ENCODE data around the gene APOC1. TPM values are rescaled to one million over a fixed set of nuclear protein-coding genes. Genes with fewer than 3 reads are reported as not detected.

Gene APOC1
- total and polyA plus RNA-seq, 2 experiments from 2014 or later: 20.1 to 27.1 TPM

DNA sequence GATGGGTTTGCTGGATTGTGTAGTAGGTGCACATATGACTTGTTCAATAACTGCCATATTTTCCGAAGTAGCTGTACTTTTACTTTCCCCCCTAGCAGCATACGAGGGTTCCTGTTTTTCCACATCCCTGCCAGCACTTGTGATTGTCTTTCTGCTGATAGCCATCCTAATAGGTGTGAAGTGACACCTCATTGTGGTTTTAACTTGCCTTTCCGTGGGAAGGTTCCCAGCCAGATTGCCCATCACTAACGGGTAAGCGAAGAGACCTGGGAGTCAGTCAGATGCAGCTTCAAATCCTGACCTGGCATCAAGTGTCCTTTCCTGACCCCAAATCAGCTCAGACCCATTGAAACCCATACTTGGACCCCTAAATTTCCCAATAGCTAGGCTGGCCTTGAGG is 45.3 kb downstream of the APOC1 start:
- Histone ChIP-seq H3K4me3 (no peak overlapping the region), H3K36me3 (peaks cover 4% of the 10 kb centered on the region)
- TF ChIP-seq, protein P1, sequence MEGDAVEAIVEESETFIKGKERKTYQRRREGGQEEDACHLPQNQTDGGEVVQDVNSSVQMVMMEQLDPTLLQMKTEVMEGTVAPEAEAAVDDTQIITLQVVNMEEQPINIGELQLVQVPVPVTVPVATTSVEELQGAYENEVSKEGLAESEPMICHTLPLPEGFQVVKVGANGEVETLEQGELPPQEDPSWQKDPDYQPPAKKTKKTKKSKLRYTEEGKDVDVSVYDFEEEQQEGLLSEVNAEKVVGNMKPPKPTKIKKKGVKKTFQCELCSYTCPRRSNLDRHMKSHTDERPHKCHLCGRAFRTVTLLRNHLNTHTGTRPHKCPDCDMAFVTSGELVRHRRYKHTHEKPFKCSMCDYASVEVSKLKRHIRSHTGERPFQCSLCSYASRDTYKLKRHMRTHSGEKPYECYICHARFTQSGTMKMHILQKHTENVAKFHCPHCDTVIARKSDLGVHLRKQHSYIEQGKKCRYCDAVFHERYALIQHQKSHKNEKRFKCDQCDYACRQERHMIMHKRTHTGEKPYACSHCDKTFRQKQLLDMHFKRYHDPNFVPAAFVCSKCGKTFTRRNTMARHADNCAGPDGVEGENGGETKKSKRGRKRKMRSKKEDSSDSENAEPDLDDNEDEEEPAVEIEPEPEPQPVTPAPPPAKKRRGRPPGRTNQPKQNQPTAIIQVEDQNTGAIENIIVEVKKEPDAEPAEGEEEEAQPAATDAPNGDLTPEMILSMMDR (IDR thresholded peaks at IDR 0.05; ENCODE audit: low read depth, low read length): no peak

DNA sequence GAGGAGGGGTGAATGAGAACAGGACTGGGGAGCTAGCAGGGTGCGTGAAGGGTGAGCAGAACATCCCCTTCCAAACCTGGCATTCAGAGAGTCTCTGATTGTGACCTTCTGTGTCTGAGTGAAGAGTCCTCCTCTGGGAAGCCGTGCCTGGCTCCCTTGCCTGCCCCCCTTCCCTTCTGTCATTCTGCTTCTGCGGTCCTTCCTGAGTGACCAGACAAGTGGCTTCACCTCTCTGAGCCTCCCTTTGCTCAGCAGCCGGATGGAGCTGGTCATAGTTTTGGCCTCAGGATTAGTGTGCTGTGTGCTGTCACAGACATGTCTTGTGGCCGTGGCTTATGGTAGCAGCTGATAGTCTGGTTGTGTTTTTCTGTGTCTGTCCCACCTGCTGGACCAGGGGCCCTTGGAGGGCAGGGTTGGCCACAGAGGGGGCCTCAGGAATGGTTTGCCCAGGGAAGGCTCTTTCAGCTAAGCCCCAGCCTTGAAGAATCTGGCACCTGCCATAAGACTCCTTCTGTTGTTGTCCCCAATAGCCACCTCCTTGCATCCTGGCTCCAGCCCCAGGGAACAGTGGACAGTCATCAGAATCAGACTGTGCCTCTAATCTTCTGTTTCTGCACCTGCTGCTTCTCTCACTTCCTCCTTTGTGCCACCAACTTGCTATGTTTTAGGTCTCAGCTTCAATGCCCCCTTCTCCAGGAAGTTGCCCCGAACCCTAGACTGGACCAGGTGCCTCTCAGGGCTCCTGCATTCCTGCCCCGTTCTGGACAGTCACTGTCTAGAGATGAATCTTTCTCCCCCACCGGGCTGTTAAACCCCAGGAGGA is 46.7 kb downstream of the APOC1 start:
- H3K27me3 ChIP-seq: no peaks in the 10 kb centered on the region
- peaks cover 8% of the 10 kb centered on the region for H3K36me3 ChIP-seq
- H3K4me3 ChIP-seq: no peak overlapping the region
- H3K9me3 ChIP-seq (ENCODE audit: low read depth): no peaks in the 10 kb centered on the region
- H3K27ac ChIP-seq: no peak overlapping the region
- H3K4me1 ChIP-seq (ENCODE audit: low read depth): peaks cover 8% of the 10 kb centered on the region
- DNase-seq (ENCODE audit: low read depth in 1 of 2, low spot score in 1 of 2): no peak
- TF ChIP-seq, protein P1 (IDR thresholded peaks at IDR 0.05; ENCODE audit: low read depth, low read length): no peak

More for the DNA sequence above, 45.3 kb downstream of the APOC1 start:
- Histone ChIP-seq H3K27ac (no peak overlapping the region), H3K27me3 (no peaks in the 10 kb centered on the region), H3K9me3 (ENCODE audit: low read depth) (no peaks in the 10 kb centered on the region), H3K4me1 (ENCODE audit: low read depth) (peaks cover 9% of the 10 kb centered on the region)
- no peak for DNase-seq (ENCODE audit: low read depth in 1 of 2, low spot score in 1 of 2)

DNA sequence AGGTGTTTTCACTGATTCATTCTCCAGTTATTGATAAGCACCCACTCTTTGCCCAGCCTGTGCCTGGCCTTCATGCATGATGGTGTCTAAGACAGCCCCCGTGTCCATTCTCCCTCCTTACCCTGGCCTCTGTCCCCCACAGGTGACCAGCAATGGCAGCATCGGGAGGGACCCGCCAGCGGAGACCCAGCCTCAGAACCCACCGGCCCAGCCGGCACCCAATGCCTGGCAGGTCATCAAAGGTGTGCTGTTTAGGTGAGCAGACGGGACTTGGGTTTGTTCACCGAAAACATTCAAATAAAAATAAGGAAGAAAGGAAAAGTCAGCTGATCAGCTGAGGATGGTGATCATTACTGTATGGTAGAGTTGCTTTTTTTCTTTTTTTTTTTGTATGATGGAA is 47.4 kb downstream of the APOC1 start:
- peaks cover 8% of the 10 kb centered on the region for H3K36me3 ChIP-seq
- no peak overlapping the region for H3K4me3 ChIP-seq
- no peak for DNase-seq (ENCODE audit: low read depth in 1 of 2, low spot score in 1 of 2)
- H3K4me1 ChIP-seq (ENCODE audit: low read depth): peaks cover under 1% of the 10 kb centered on the region
- TF ChIP-seq, protein P1 (IDR thresholded peaks at IDR 0.05; ENCODE audit: low read depth, low read length): no peak
- H3K27ac ChIP-seq: no peak overlapping the region
- H3K27me3 ChIP-seq: no peaks in the 10 kb centered on the region
- no peaks in the 10 kb centered on the region for H3K9me3 ChIP-seq (ENCODE audit: low read depth)

DNA sequence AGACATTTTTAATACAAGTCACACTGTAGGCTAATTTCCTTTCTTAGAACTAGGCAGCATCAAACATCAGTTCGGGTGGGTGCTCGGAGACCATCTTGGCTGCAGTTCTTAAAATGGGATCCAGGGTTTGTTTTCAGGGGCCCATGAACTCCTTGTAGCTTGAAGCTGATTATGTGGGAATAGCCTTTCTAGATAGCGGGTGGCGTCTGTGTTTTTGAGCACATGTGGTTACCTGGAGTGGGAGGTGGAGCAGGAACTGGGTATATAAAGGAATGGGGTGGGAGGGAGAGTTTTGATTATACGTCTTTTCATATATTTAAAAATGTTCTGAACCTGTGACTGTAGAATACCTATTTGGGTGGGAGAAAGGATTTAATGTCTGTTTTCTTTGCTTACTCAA is 53.7 kb downstream of the APOC1 start:
- H3K9me3 ChIP-seq (ENCODE audit: low read depth): no peaks in the 10 kb centered on the region
- peaks cover 13% of the 10 kb centered on the region for H3K36me3 ChIP-seq
- TF ChIP-seq, protein P1 (IDR thresholded peaks at IDR 0.05; ENCODE audit: low read depth, low read length): no peak
- H3K4me3 ChIP-seq: no peak overlapping the region
- H3K4me1 ChIP-seq (ENCODE audit: low read depth): no peaks in the 10 kb centered on the region
- H3K27ac ChIP-seq: no peak overlapping the region
- no peaks in the 10 kb centered on the region for H3K27me3 ChIP-seq
- DNase-seq (ENCODE audit: low read depth in 1 of 2, low spot score in 1 of 2): no peak

DNA sequence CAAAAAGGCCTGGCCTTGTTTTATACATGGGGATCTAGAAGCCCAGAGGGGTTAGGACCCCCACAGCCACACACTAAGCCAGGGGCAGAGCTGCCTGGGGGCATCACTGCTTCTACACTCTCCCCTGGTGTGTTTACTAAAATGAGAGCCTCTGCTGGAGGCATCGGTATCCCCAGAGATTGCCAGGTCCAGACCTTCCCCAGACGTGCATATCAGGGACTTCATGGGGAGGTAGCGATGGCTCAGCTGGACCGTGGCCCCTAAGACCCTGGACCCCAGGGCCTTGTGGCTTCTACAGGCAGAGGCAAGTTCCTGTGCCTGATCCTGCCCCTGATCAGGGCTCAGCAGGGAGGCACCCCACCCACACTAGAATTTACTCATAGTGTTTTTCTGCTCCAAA is 54.3 kb downstream of the APOC1 start:
- H3K27me3 ChIP-seq: no peaks in the 10 kb centered on the region
- no peak overlapping the region for H3K4me3 ChIP-seq
- H3K9me3 ChIP-seq (ENCODE audit: low read depth): no peaks in the 10 kb centered on the region
- DNase-seq (ENCODE audit: low read depth in 1 of 2, low spot score in 1 of 2): no peak
- TF ChIP-seq, protein P1 (IDR thresholded peaks at IDR 0.05; ENCODE audit: low read depth, low read length): no peak
- H3K27ac ChIP-seq: no peak overlapping the region
- H3K36me3 ChIP-seq: peaks cover 17% of the 10 kb centered on the region
- H3K4me1 ChIP-seq (ENCODE audit: low read depth): no peaks in the 10 kb centered on the region

Other genes with a start within 250 kb of the APOC1 start
- gene CEACAM19, start 243.1 kb upstream of the APOC1 start, total RNA-seq: 3.8 and 8.4 TPM in 2 replicates
- gene CEACAM19, start 243.1 kb upstream of the APOC1 start, polyA plus RNA-seq: 4.3 and 5.0 TPM in 2 replicates
- gene CEACAM16, start 215.5 kb upstream of the APOC1 start, total RNA-seq: not detected in 2 replicates
- not detected in 2 replicates for gene CEACAM16, start 215.5 kb upstream of the APOC1 start, polyA plus RNA-seq
- gene BCL3, start 165.9 kb upstream of the APOC1 start, total RNA-seq: 10.5 and 12.4 TPM in 2 replicates
- 15.3 and 19.5 TPM in 2 replicates for gene BCL3, start 165.9 kb upstream of the APOC1 start, polyA plus RNA-seq
- gene CBLC, start 136.7 kb upstream of the APOC1 start, total RNA-seq: not detected in 2 replicates
- gene CBLC, start 136.7 kb upstream of the APOC1 start, polyA plus RNA-seq: 0.11 TPM in 1 of 2 replicates, not detected in the other
- 338 TPM in 2 replicates for gene BCAM, start 105.5 kb upstream of the APOC1 start, total RNA-seq
- gene BCAM, start 105.5 kb upstream of the APOC1 start, polyA plus RNA-seq: 41.4 and 56.1 TPM in 2 replicates
- 135 and 144 TPM in 2 replicates for gene NECTIN2, start 68.3 kb upstream of the APOC1 start, total RNA-seq
- gene NECTIN2, start 68.3 kb upstream of the APOC1 start, polyA plus RNA-seq: 155 and 156 TPM in 2 replicates
- gene TOMM40, start 23.4 kb upstream of the APOC1 start, total RNA-seq: 119 and 150 TPM in 2 replicates
- gene TOMM40, start 23.4 kb upstream of the APOC1 start, polyA plus RNA-seq: 135 and 172 TPM in 2 replicates
- gene APOE, start 8.8 kb upstream of the APOC1 start, total RNA-seq: 908 and 1,026 TPM in 2 replicates
- 517 and 749 TPM in 2 replicates for gene APOE, start 8.8 kb upstream of the APOC1 start, polyA plus RNA-seq
- not detected in 2 replicates for gene APOC4, start 27.6 kb downstream of the APOC1 start, total RNA-seq
- not detected in 2 replicates for gene APOC4, start 27.6 kb downstream of the APOC1 start, polyA plus RNA-seq
- not detected in 2 replicates for gene APOC2, start 31.4 kb downstream of the APOC1 start, total RNA-seq
- gene APOC2, start 31.4 kb downstream of the APOC1 start, polyA plus RNA-seq: 0.98 TPM in 1 of 2 replicates, not detected in the other
- 59.6 and 76.4 TPM in 2 replicates for gene CLPTM1, start 40.8 kb downstream of the APOC1 start, total RNA-seq
- 48.2 and 71.4 TPM in 2 replicates for gene CLPTM1, start 40.8 kb downstream of the APOC1 start, polyA plus RNA-seq
- gene RELB, start 86.9 kb downstream of the APOC1 start, total RNA-seq: 3.1 TPM in 2 replicates
- 1.3 and 2.3 TPM in 2 replicates for gene RELB, start 86.9 kb downstream of the APOC1 start, polyA plus RNA-seq
- 45.5 and 149 TPM in 2 replicates for gene CLASRP, start 124.4 kb downstream of the APOC1 start, total RNA-seq
- gene CLASRP, start 124.4 kb downstream of the APOC1 start, polyA plus RNA-seq: 35.5 and 41.7 TPM in 2 replicates
- gene ZNF296, start 161.9 kb downstream of the APOC1 start, total RNA-seq: 0.85 and 3.4 TPM in 2 replicates
- 1.6 and 3.5 TPM in 2 replicates for gene ZNF296, start 161.9 kb downstream of the APOC1 start, polyA plus RNA-seq
- 30.3 and 64.2 TPM in 2 replicates for gene GEMIN7, start 164.7 kb downstream of the APOC1 start, total RNA-seq
- 77.9 and 81.3 TPM in 2 replicates for gene GEMIN7, start 164.7 kb downstream of the APOC1 start, polyA plus RNA-seq
- gene PPP1R37, start 178.6 kb downstream of the APOC1 start, total RNA-seq: 51.8 and 64.9 TPM in 2 replicates
- gene PPP1R37, start 178.6 kb downstream of the APOC1 start, polyA plus RNA-seq: 11.8 and 12.4 TPM in 2 replicates
- 1.1 and 3.3 TPM in 2 replicates for gene NKPD1, start 246.4 kb downstream of the APOC1 start, total RNA-seq
- 1.0 and 2.9 TPM in 2 replicates for gene NKPD1, start 246.4 kb downstream of the APOC1 start, polyA plus RNA-seq